ENCODE data around the gene FXR2.
A peak's percentile ranks its signal among the peaks of the same experiment; 100 is the strongest.

Gene FXR2

GRCh38 chr17:7573324-7574080, 41.2 kb downstream of the FXR2 start:
- DNase-seq (ENCODE audit: low read depth in 2 of 2) = peak; percentile 87 to 88

GRCh38 chr17:7572588-7573323, 41.9 kb downstream of the FXR2 start:
- peak in 1 of 2 donors; percentile 98 for DNase-seq (ENCODE audit: low read depth in 2 of 2)

- DNase-seq (ENCODE audit: low read depth in 2 of 2) = peak in 1 of 2 donors; percentile 97
Measured at GRCh38 chr17:7572338-7572587, 42.4 kb downstream of the FXR2 start.

GRCh38 chr17:7570351-7570750, 44.3 kb downstream of the FXR2 start:
- DNase-seq (ENCODE audit: low read depth in 2 of 2) = no peak

GRCh38 chr17:7569571-7569970, 45.1 kb downstream of the FXR2 start:
- DNase-seq (ENCODE audit: low read depth in 2 of 2) = no peak

- DNase-seq (ENCODE audit: low read depth in 2 of 2) = no peak
Measured at GRCh38 chr17:7563115-7563869, 51.4 kb downstream of the FXR2 start.

- no peak for DNase-seq (ENCODE audit: low read depth in 2 of 2)
Measured at GRCh38 chr17:7562208-7562605, 52.5 kb downstream of the FXR2 start.

- peak; percentile 86 to 90 for DNase-seq (ENCODE audit: low read depth in 2 of 2)
Measured at GRCh38 chr17:7561589-7562207, 53.0 kb downstream of the FXR2 start, which contains the start of gene SENP3. SENP3 (plus strand) TSS chr17:7561919; CDS start chr17:7563077, 1,158 bp downstream.

- peak; percentile 83 for DNase-seq (ENCODE audit: low read depth in 2 of 2)
Measured at GRCh38 chr17:7561028-7561575, 53.6 kb downstream of the FXR2 start.

- peak in 1 of 2 donors; percentile 61 for DNase-seq (ENCODE audit: low read depth in 2 of 2)
Measured at GRCh38 chr17:7560172-7561027, 54.3 kb downstream of the FXR2 start.

GRCh38 chr17:7559320-7560171, 55.2 kb downstream of the FXR2 start:
- DNase-seq (ENCODE audit: low read depth in 2 of 2) = no peak

GRCh38 chr17:7558544-7559319, 56.0 kb downstream of the FXR2 start, which contains the start of gene TNFSF13:
TNFSF13 (plus strand) TSS chr17:7558750; CDS start chr17:7559040, 290 bp downstream.
- no peak for DNase-seq (ENCODE audit: low read depth in 2 of 2)

GRCh38 chr17:7557775-7558543, 56.7 kb downstream of the FXR2 start:
- no peak for DNase-seq (ENCODE audit: low read depth in 2 of 2)

GRCh38 chr17:7557147-7557764, 57.4 kb downstream of the FXR2 start:
- no peak for DNase-seq (ENCODE audit: low read depth in 2 of 2)

- no peak for DNase-seq (ENCODE audit: low read depth in 2 of 2)
Measured at GRCh38 chr17:7556627-7557026, 58.1 kb downstream of the FXR2 start.

GRCh38 chr17:7555320-7555948, 59.3 kb downstream of the FXR2 start:
- no peak for DNase-seq (ENCODE audit: low read depth in 2 of 2)

GRCh38 chr17:7553356-7553755, 61.3 kb downstream of the FXR2 start:
- DNase-seq (ENCODE audit: low read depth in 2 of 2) = no peak
